AG04449 (cell line): ENCODE measurements around the gene MINDY2.

Experiments used
- CTCF ChIA-PET: fragments of 350-600 bp; formaldehyde crosslinking; extraction: SDS; loops from one replicate; lab custom pipeline; 2021; ENCODE audit warnings: antibody characterized with exemption; lab: Yijun Ruan, JAX
- POLR2A ChIA-PET: fragments of 400-600, 350-600 bp; formaldehyde crosslinking; extraction: SDS; loops from one replicate; lab custom pipeline; 2020; ENCODE audit warnings: antibody characterized with exemption, inconsistent platforms; lab: Yijun Ruan, JAX
- DNase-seq: peaks from one replicate; pipeline ENCODE4 v3.0.0-alpha.2; 2010; ENCODE audit warnings: low read depth, low spot score
- H3K4me3 ChIP-seq: 2 replicates; pipeline ENCODE4 v1.5.1; 2011; ENCODE audit warnings: low read depth, mild to moderate bottlenecking, control low read depth, low read length
- TF ChIP-seq, protein P1 (sequence below): IDR thresholded peaks from one replicate; pipeline ENCODE4 v1.5.1; 2011; ENCODE audit warnings: mild to moderate bottlenecking, moderate library complexity, low read length, control low read depth, inconsistent platforms; ENCODE audit not compliant: insufficient read depth; ENCODE audit errors: missing control alignments

The MINDY2 gene

DNA sequence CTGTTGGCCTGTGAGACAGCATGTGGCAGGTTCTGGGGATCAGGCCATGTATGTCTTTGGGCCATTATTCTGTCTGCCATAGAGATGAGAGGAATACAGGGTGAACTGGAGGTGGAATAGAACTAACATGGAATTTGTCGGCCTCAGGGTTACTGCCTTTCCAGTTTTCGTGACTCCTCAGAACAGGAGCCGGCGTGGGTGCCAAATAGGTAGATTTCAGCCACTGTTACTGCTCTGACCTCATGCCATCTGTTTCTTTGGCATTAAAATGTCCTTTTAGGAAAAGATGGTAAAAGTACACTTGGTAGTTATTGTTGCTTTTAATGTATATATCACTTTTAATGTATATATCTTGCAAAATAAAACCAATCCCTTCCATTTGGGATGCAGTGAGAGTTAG, 96.8 kb downstream of the MINDY2 start:
- DNase-seq = no peak
- POLR2A ChIA-PET = no interaction called here
- TF ChIP-seq, protein P1, sequence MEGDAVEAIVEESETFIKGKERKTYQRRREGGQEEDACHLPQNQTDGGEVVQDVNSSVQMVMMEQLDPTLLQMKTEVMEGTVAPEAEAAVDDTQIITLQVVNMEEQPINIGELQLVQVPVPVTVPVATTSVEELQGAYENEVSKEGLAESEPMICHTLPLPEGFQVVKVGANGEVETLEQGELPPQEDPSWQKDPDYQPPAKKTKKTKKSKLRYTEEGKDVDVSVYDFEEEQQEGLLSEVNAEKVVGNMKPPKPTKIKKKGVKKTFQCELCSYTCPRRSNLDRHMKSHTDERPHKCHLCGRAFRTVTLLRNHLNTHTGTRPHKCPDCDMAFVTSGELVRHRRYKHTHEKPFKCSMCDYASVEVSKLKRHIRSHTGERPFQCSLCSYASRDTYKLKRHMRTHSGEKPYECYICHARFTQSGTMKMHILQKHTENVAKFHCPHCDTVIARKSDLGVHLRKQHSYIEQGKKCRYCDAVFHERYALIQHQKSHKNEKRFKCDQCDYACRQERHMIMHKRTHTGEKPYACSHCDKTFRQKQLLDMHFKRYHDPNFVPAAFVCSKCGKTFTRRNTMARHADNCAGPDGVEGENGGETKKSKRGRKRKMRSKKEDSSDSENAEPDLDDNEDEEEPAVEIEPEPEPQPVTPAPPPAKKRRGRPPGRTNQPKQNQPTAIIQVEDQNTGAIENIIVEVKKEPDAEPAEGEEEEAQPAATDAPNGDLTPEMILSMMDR = no peak
- H3K4me3 ChIP-seq = no peak overlapping the region
- CTCF ChIA-PET = no interaction called here

DNA sequence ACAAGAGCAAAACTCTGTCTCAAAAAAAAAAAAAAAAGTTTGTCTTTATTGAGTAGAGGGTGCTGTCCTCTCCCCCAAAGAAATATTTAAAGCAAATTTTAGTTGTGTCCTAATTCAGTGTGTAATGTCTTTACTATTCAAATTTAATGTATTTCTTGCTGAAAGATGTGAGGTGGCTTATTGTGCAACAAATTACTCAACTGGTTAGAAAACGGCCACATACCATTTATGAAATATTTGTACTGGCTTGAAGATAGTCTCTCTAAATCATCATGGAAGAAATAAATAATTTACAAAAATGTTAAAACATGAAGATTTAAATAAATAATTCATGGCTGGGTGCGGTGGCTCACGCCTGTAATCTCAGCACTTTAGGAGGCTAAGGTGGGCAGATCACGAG, 99.3 kb downstream of the MINDY2 start:
- no peak for DNase-seq
- ChIA-PET CTCF (no interaction called here), POLR2A (no interaction called here)
- H3K4me3 ChIP-seq = no peak overlapping the region
- TF ChIP-seq, protein P1 = no peak

DNA sequence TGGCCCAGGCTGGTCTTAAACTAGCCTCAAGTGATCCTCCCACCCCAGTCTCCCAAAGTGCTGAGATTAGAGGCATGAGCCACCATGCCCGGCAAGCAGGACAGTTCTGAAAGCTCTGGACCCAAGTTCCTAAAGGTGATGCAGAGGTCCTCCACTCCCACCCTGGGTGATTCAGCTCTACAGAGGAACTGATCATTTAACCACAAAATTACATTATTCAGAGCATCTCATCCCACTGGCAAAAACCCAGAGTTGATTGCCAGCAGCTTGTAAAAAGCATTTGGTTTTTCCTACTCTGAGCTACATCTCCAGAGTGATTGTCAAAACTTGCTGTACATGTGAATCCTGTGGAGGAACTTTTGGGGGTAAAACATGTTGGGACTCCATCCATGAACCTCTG, 102.2 kb downstream of the MINDY2 start:
- DNase-seq = no peak
- CTCF ChIA-PET = interaction anchor here (0.6 kb wide), 1 partner anchor 536 kb away, joined by 3 read pairs; no protein-coding TSS in a partner anchor

DNA sequence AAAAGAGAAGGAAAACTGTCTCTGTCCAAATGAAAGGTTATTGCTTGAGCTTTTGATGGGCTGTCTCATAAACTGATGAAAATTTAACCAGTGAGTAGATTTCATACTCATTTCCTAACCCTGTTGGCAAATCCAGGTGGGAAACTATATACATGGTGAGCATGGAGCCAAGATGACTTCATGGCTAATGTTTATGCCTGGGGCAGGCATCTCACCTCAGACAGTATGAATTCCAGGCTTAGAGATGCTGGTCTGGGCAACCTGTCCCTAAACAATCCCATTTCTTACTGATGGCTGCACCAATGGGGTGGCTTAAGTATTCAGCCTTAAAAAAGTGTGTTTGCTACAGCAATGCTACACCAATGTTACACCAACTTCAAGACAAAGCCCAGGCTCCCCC, 104.2 kb downstream of the MINDY2 start:
- H3K4me3 ChIP-seq = no peak overlapping the region
- TF ChIP-seq, protein P1 = no peak
- POLR2A ChIA-PET = no interaction called here
- no peak for DNase-seq
- CTCF ChIA-PET = no interaction called here

More for the DNA sequence above, 102.2 kb downstream of the MINDY2 start:
- TF ChIP-seq, protein P1 = no peak
- no peak overlapping the region for H3K4me3 ChIP-seq
- POLR2A ChIA-PET = interaction anchor here (0.5 kb wide), 1 partner anchor 30 kb away, joined by 5 read pairs; no protein-coding TSS in a partner anchor

DNA sequence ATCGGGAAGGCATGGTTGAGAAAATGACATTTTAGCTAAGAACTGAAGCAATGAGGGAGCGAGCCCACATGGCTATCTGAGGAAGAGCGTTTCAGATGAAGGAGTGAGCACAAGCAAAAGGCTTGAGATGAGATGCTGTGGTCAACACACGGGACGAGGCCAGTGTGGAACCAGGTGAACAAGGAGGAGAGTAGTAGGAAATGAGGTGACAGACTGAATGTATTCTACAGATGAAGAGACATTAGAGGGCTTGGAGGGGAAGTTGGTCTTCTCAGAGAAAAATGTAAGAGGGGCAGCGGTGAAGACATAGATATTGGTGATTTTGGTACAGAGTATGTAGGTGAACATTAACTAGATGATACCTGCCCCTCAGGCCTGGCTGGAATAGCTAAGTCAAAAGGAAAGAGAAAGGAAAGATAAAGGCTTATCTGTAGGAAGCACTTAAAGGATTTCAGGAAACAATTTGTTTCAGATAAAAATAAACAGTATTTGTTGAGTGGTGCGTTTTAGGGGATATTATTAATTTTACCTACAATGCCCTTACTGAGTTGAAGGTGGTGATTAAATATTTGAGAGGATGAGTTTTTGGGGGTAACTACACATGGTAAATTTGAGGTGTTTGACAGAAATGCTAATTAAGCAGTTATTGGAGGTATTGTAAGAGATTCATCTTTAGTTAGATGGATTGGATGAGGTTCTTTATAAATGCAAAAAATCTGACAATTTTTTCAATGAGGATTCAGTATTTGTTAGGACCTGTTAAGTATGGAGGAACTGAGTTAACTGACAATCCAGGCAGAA, 105.4 kb downstream of the MINDY2 start:
- ChIA-PET CTCF (interaction anchor here (1.4 kb wide), 1 partner anchor 664 kb away, joined by 5 read pairs; no protein-coding TSS in a partner anchor), POLR2A (no interaction called here)
- TF ChIP-seq, protein P1 = no peak
- no peak for DNase-seq
- no peak overlapping the region for H3K4me3 ChIP-seq

DNA sequence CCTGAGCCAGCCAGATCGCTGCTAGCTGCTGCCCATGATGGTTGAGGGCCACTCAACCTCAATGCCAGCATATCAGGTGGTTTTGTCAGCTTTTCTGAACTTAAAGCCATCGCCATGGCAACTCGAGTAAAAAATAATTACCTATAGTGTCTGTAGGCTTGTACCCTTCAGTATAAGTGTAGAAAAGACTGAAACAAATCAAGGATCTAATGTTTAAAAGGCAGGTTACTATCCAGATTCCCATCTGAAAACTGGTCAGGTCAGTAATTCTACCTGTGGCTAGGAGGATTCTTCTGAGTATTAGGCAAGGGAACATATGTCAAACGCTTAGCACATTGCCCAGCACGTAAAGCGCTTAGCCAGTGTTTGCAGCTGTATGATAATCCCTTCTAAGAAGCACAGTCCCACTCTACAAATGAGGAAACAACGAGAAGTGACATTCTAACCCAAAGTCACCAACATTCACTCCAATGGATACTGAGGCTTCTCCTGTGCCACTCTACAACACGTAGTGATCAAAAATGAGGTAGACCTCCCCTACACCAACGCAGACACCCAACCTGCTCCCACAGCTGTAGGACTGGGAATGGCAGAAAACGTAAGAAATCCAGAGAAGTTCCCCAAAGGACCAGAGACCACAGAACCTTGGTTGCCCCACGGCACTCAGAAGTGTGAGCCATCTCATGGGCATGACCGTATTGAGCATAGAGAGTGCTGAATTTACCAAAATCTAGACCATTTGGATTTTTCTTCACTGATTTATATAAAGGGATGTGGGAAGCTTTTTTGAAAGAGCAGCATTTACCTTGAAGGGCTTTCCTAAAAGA, 107.1 kb downstream of the MINDY2 start:
- ChIA-PET CTCF (no interaction called here), POLR2A (no interaction called here)
- no peak for DNase-seq
- TF ChIP-seq, protein P1 = no peak
- H3K4me3 ChIP-seq = no peak overlapping the region
